Fibroblast of the conjunctiva (primary cell): ENCODE data around the gene OGDH.
"Not testable (repeated sequence)": the region's sequence is repeated elsewhere in the genome, so short reads cannot be mapped to it uniquely, and the experiment has no call there.

Source experiments
- DNase-seq: peaks from one replicate; pipeline ENCODE4 v3.0.0-alpha.2; 2010; ENCODE audit warnings: low read depth

Gene OGDH

GRCh38 chr7:44707558-44708230 is 101.3 kb downstream of the OGDH start:
- no peak for DNase-seq

DNA sequence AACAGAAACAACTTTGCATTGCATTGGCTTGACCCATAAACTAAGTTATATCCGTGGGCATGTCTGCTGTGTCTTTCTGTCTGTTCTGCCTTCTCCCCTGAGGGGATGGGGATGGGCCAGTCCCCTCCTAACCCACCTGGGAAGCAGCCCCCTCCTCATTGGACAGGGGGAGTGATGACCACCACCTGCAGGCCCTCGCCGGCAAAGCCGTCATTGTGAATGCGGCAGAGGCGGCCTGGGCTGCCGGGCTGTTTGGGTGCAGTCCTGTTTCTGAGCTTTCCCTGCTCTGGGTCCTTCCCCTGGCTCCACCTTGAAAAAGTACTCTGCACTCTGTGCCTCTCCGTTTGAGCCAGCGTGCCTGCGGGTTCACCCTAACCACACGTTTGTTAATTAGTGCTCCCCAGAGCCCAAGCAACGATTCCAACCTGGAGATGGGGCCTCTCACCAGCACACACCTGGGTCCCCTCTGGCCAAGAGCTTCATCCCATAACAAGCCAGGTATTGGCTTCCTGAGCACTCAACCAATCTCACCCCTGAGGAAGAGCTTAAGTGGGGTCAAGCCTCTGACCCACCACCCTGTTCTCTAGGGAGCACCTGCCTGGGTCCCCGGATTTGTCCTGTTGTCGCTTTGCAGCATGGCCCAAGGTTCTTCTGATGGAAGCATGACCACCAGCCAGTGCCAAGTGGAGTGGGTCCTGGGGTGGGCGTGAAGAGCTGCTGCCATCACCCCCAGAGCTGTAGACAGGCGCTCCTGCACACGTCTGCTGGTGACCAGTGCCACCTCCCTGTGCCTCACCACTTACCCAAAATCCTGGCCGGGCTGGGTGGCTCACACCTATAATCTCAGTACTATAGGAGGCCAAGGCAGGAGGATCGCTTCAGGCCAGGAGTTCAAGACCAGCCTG is 102.8 kb downstream of the OGDH start:
- DNase-seq = no peak

- no peak for DNase-seq
Observed at GRCh38 chr7:44709945-44710596, 103.6 kb downstream of the OGDH start.

DNA sequence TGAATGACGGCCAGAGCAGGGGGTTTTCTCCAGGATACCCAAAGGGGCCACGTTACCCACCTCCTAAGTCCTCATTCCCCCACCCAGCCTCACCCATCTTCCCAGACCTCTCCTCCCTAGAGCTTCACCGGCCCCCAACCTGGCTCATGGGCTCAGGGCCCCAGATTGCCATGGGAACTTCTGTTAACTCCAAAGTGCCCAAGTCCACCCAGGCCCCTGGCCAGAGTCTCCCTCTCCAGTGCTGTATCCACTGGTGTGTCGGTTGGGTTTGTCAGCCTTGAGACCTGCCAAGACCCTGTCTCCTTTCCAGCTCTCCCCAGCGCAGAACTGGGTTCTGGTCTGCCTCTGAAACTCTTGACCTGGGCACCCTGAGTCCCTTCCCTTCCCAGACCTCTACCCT is 105.1 kb downstream of the OGDH start:
- DNase-seq = no peak

GRCh38 chr7:44712012-44712411 is 105.6 kb downstream of the OGDH start:
- DNase-seq = no peak

GRCh38 chr7:44713141-44713540 is 106.7 kb downstream of the OGDH start:
- DNase-seq = no peak

GRCh38 chr7:44713680-44714335 is 107.4 kb downstream of the OGDH start:
- DNase-seq = no peak

- no peak for DNase-seq
Observed at GRCh38 chr7:44716205-44716604, 109.8 kb downstream of the OGDH start.

- DNase-seq = no peak
Observed at GRCh38 chr7:44720301-44720700, 113.9 kb downstream of the OGDH start.

DNA sequence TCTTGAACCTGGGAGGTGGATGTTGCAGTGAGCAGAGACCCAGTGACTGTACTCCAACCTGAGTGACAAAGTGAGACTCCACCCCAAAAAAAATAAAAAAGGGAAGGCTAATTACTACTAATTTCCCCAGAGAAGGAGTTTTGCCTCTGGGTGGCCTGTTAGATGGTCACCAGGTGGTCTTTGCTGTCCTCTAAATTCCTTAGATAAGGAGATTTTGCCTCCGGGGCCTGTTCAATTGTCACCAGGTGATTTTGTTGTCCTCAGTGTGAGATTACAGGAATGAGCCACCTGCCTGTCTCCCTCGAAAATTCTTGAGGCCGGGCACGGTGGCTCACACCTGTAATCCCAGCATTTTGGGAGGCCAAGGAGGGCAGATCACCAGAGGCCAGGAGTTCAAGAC is 117.8 kb downstream of the OGDH start:
- DNase-seq = no peak

- DNase-seq = not testable (repeated sequence)
Observed at GRCh38 chr7:44726250-44726649, 119.8 kb downstream of the OGDH start.

- no peak for DNase-seq
Observed at GRCh38 chr7:44727158-44727936, 120.9 kb downstream of the OGDH start.

- DNase-seq = no peak
Observed at GRCh38 chr7:44727937-44728262, 121.5 kb downstream of the OGDH start.

DNA sequence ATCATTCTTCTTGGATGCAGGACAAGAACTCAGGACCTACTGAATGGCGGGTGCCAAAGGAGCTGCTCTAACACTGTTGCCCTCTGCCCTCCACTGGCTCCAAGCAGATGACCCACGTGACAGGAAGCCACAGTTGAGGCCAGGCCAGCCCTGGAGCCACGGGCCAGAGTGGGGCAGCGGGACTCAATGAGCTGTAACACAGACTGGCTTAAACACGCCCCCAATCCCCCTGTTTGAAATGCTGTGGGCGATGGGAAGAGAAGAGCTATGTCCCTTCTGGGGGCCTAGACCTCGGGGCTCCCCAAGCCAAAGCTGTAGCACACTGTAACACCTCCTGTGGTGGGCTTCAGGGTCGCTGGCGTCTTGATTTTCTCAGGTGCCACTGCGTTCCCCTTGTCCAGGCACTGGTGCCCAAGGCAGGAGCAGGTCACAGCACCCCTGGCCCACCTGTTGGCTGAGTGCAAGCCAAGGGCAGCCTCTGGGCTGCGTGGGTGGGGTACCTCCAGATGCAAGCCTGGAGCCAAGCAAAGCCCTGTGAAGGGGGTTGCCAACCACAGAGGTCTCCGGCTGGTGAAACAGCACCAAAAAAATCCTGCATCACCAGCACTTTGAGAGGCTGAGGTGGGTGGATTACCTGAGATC is 123.6 kb downstream of the OGDH start:
- no peak for DNase-seq

DNA sequence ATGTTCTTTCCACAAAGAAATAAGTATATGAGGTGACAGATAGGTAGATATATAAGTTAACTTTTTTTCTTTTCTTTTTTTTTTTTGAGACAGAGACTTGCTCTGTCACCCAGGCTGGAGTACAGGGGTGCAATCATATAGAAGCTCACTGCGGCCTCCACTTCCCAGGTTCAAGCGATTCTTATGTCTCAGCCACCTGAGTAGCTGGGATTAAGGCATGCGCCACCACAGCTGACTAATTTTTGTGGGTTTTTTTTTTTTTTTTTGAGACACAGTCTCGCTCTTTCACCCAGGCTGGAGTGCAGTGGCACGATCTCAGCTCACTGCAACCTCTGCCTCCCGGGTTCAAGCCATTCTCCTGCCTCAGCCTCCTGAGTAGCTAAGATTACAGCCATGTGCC is 126.5 kb downstream of the OGDH start:
- not testable (repeated sequence) for DNase-seq

DNA sequence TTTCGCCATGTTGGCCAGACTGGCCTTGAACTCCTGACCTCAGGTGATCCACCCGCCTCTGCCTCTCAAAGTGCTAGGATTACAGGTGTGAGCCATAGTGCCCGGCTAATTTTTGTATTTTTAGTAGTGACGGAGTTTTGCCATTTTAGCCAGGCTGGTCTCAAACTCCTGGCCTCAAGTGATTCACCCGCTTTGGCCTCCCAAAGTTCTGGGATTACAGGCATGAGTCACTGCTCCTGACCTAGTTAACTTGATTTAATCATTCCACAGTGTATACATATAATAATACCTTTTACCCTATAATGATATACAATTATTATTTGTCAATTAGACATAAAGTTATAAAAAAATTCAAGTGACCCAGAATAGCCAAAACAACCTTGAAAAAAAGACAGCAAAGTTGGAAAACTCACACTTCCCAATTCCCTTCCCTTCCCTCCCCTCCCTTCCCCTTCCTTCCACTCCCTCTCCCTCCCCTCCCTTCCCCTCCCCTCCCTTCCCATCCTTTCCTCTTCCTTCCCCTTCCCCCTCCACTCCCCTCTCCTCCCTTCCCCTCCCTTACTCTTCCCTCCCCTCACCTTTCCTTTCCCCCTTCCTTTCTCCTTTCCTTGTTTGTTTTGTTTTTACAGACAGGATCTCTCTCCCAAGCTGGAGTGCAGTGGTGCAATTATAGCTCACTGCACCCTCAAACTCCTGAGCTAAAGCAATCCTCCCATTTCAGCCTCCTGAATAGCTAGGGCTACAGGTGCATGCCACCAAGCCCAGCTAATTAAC is 127.5 kb downstream of the OGDH start:
- DNase-seq = peak; percentile 21

GRCh38 chr7:44735403-44736165 is 129.2 kb downstream of the OGDH start:
- peak; percentile 76 for DNase-seq

- no peak for DNase-seq
Observed at GRCh38 chr7:44736896-44737295, 130.5 kb downstream of the OGDH start.

- no peak for DNase-seq
Observed at GRCh38 chr7:44738051-44738723, 131.8 kb downstream of the OGDH start.
